ENCODE results near the gene HMOX2.
A peak's percentile ranks its signal among the peaks of the same experiment; 100 is the strongest.

HMOX2 gene

GRCh38 chr16:4538350-4539235 lies 62.4 kb downstream of the HMOX2 start, which contains the start of gene CDIP1:
Gene CDIP1, minus strand, starts transcription at chr16:4538773. Its CDS starts 24,643 bp downstream, at chr16:4514130.
- peak within 1 kb of the TSS; percentile 55 for H3K4me3 ChIP-seq (ENCODE audit: severe bottlenecking)
- no peaks in the 10 kb centered on the region for H3K27me3 ChIP-seq (ENCODE audit: insufficient read depth, poor library complexity, severe bottlenecking)
- DNase-seq (ENCODE audit: low spot score): peak; percentile 93
- H3K36me3 ChIP-seq (ENCODE audit: low read depth): no peaks in the 10 kb centered on the region
- peaks cover 10% of the 10 kb centered on the region for H3K9me3 ChIP-seq (ENCODE audit: severe bottlenecking)
- H3K4me1 ChIP-seq (ENCODE audit: insufficient read depth, poor library complexity, severe bottlenecking): peaks cover 7% of the 10 kb centered on the region
- TF ChIP-seq, protein P1, sequence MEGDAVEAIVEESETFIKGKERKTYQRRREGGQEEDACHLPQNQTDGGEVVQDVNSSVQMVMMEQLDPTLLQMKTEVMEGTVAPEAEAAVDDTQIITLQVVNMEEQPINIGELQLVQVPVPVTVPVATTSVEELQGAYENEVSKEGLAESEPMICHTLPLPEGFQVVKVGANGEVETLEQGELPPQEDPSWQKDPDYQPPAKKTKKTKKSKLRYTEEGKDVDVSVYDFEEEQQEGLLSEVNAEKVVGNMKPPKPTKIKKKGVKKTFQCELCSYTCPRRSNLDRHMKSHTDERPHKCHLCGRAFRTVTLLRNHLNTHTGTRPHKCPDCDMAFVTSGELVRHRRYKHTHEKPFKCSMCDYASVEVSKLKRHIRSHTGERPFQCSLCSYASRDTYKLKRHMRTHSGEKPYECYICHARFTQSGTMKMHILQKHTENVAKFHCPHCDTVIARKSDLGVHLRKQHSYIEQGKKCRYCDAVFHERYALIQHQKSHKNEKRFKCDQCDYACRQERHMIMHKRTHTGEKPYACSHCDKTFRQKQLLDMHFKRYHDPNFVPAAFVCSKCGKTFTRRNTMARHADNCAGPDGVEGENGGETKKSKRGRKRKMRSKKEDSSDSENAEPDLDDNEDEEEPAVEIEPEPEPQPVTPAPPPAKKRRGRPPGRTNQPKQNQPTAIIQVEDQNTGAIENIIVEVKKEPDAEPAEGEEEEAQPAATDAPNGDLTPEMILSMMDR (IDR thresholded peaks at IDR 0.05; ENCODE audit: poor library complexity, severe bottlenecking): no peak
- ATAC-seq (ENCODE audit: low read depth): peak; percentile 77
- peak within 1 kb of the TSS; percentile 30 for H3K27ac ChIP-seq (ENCODE audit: poor library complexity, severe bottlenecking)

GRCh38 chr16:4539716-4540284 lies 63.6 kb downstream of the HMOX2 start:
- no peak for ATAC-seq (ENCODE audit: low read depth)
- Histone ChIP-seq H3K27ac (ENCODE audit: poor library complexity, severe bottlenecking) (no peak overlapping the region), H3K4me3 (ENCODE audit: severe bottlenecking) (no peak overlapping the region), H3K27me3 (ENCODE audit: insufficient read depth, poor library complexity, severe bottlenecking) (no peaks in the 10 kb centered on the region), H3K36me3 (ENCODE audit: low read depth) (no peaks in the 10 kb centered on the region), H3K9me3 (ENCODE audit: severe bottlenecking) (peaks cover 10% of the 10 kb centered on the region), H3K4me1 (ENCODE audit: insufficient read depth, poor library complexity, severe bottlenecking) (peaks cover 7% of the 10 kb centered on the region)
- TF ChIP-seq, protein P1 (IDR thresholded peaks at IDR 0.05; ENCODE audit: poor library complexity, severe bottlenecking): no peak
- DNase-seq (ENCODE audit: low spot score): no peak

DNA sequence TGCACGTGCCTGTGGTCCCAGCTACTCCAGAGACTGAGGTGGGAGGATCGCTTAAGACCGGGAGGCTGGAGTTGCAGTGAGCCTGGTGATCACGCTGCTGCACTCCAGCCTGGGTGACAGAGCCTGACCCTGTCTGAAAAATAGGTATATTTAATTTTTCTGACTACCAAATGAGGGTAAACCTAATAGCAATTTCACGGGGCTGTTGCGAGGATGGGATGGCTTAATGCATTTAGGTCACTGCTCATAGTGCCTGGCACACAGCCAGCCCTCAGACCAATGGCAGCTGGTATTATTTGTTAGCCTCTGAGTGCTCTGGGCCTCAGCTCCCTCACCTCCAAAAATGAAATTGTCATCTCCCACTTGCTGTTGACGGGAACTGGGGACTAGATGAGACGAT lies 68.3 kb downstream of the HMOX2 start:
- DNase-seq (ENCODE audit: low spot score) (no peak), ATAC-seq (ENCODE audit: low read depth) (no peak)
- TF ChIP-seq, protein P1 (IDR thresholded peaks at IDR 0.05; ENCODE audit: poor library complexity, severe bottlenecking): no peak
- peaks cover 6% of the 10 kb centered on the region for H3K9me3 ChIP-seq (ENCODE audit: severe bottlenecking)
- no peaks in the 10 kb centered on the region for H3K4me1 ChIP-seq (ENCODE audit: insufficient read depth, poor library complexity, severe bottlenecking)
- no peaks in the 10 kb centered on the region for H3K36me3 ChIP-seq (ENCODE audit: low read depth)
- no peak overlapping the region for H3K4me3 ChIP-seq (ENCODE audit: severe bottlenecking)
- no peak overlapping the region for H3K27ac ChIP-seq (ENCODE audit: poor library complexity, severe bottlenecking)
- H3K27me3 ChIP-seq (ENCODE audit: insufficient read depth, poor library complexity, severe bottlenecking): no peaks in the 10 kb centered on the region

- Histone ChIP-seq H3K36me3 (ENCODE audit: low read depth) (no peaks in the 10 kb centered on the region), H3K27me3 (ENCODE audit: insufficient read depth, poor library complexity, severe bottlenecking) (no peaks in the 10 kb centered on the region), H3K4me3 (ENCODE audit: severe bottlenecking) (no peak overlapping the region), H3K27ac (ENCODE audit: poor library complexity, severe bottlenecking) (no peak overlapping the region), H3K9me3 (ENCODE audit: severe bottlenecking) (no peaks in the 10 kb centered on the region), H3K4me1 (ENCODE audit: insufficient read depth, poor library complexity, severe bottlenecking) (no peaks in the 10 kb centered on the region)
- ATAC-seq (ENCODE audit: low read depth) (no peak), DNase-seq (ENCODE audit: low spot score) (no peak)
- TF ChIP-seq, protein P1 (IDR thresholded peaks at IDR 0.05; ENCODE audit: poor library complexity, severe bottlenecking): no peak
Measured at GRCh38 chr16:4548124-4548523, 71.9 kb downstream of the HMOX2 start.
